Mucosa of gallbladder (tissue), 1 donor: ENCODE data around the gene GP2. TPM values are rescaled to one million over a fixed set of nuclear protein-coding genes. Genes with fewer than 3 reads are reported as not detected.

Experiments used
- total RNA-seq: library from RNA; stranded (reverse); gene quantifications from one replicate; pipeline ENCODE4 v1.2.1, GENCODE V29; 2021
- donor health status: DM: no; HTN: no; CAD: no.

GP2 gene
- total RNA-seq, 1 donor from 2014 or later = 558 TPM

Other genes with a start within 250 kb of the GP2 start
- 0.60 TPM for gene UMOD, start 25.2 kb upstream of the GP2 start, total RNA-seq
- gene PDILT, start 77.2 kb upstream of the GP2 start, total RNA-seq = not detected
- 2.6 TPM for gene ACSM5, start 82.0 kb upstream of the GP2 start, total RNA-seq
- 0.26 TPM for gene ACSM2A, start 124.0 kb upstream of the GP2 start, total RNA-seq
- 0.17 TPM for gene ACSM2B, start 248.9 kb upstream of the GP2 start, total RNA-seq